Measurements from ENCODE around the gene HLA-A.

- no peak for TF ChIP-seq MTA2 (IDR thresholded peaks at IDR 0.05; ENCODE audit: low read depth)
- TF ChIP-seq CTCF (IDR thresholded peaks at IDR 0.05 in 2 of 3, conservative IDR thresholded peaks at IDR 0.05 in 1 of 3; ENCODE audit: insufficient read depth in 2 of 3, low read depth in 1 of 3, low read length in 3 of 3) = no peak
- no peak for TF ChIP-seq ZNF354B (CRISPR knock-in tag; IDR thresholded peaks at IDR 0.05)
- TF ChIP-seq JUND (IDR thresholded peaks at IDR 0.05; ENCODE audit: borderline replicate concordance, low read depth, low read length) = no peak
- TF ChIP-seq JUND (tag; IDR thresholded peaks at IDR 0.05; ENCODE audit: borderline replicate concordance, low read depth, low read length) = no peak
- TF ChIP-seq RFX1 (IDR thresholded peaks at IDR 0.05) = no peak
- no peak for TF ChIP-seq CTCFL (IDR thresholded peaks at IDR 0.05; ENCODE audit: borderline replicate concordance, insufficient read depth, low read depth, low read length, poor library complexity, severe bottlenecking)
- TF ChIP-seq ATF2 (CRISPR knock-in tag; IDR thresholded peaks at IDR 0.05) = no peak
Observed at GRCh38 chr6:29948277-29948676, 5.9 kb downstream of the HLA-A start.
